ENCODE results near the gene ZNF107.

Gene ZNF107

DNA sequence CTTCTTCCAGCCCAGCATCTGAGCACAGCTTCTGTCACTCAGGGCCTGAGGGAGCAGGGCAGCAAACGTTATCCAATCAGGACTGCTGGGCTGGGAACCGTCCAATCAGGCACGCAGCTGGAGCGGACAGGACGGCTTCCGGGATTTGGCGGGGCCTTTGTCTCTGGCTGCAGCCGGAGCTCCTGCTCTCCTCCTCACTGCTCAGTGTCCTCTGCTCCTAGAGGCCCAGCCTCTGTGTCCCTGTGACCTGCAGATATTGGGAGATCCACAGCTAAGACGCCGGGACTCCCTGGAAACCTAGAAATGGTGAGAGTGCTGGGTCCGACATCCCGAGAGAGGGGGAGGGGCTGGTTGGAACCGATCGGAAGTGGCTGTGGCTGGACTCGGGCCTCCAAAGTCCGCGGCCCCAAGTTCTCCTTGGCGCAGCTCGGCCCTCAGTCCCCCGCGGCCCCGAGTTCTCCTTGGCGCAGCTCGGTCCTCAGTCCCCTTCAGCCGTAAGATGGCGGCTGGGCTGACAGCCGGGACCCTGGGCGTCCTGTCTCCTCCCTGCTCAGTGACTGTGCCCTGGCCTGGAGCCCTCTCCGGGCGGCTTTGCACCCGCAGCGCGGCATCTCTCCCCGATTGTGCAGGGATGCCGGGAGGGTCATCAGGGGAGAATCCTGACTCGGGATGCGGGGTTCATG lies at the start of gene ZNF107:
TSS of gene ZNF107 (plus strand) at position 154 of the 683 bp plus-strand sequence. CDS start at position 304, 150 bp downstream.
- H3K27ac ChIP-seq: peak within 1 kb of the TSS; percentile 87
- TF ChIP-seq, protein P1, sequence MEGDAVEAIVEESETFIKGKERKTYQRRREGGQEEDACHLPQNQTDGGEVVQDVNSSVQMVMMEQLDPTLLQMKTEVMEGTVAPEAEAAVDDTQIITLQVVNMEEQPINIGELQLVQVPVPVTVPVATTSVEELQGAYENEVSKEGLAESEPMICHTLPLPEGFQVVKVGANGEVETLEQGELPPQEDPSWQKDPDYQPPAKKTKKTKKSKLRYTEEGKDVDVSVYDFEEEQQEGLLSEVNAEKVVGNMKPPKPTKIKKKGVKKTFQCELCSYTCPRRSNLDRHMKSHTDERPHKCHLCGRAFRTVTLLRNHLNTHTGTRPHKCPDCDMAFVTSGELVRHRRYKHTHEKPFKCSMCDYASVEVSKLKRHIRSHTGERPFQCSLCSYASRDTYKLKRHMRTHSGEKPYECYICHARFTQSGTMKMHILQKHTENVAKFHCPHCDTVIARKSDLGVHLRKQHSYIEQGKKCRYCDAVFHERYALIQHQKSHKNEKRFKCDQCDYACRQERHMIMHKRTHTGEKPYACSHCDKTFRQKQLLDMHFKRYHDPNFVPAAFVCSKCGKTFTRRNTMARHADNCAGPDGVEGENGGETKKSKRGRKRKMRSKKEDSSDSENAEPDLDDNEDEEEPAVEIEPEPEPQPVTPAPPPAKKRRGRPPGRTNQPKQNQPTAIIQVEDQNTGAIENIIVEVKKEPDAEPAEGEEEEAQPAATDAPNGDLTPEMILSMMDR (conservative IDR thresholded peaks at IDR 0.05): no peak

GRCh38 chr7:64618785-64619456 lies 47.0 kb upstream of the ZNF107 start:
- H3K27ac ChIP-seq: no peak overlapping the region
- TF ChIP-seq, protein P1 (conservative IDR thresholded peaks at IDR 0.05): peak; percentile 73

DNA sequence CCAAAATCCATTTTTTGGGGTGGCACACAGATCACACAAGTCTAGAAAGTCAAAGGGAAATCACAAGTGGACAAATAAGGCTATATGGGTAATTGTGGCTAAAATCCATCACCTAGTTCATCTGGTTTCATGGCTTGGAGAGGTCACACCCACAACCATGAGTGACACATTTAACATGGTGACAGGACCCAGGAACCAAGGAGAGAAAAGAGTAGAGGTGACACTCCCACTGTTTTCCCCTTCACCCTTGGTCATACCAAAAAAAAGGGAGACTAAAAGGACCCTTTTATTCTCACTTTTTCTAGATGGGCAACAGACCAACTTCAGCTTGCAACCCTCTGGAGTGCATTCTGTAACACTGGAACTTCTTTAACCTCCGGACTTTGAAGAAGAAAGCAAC lies 46.2 kb upstream of the ZNF107 start:
- no peak overlapping the region for H3K27ac ChIP-seq
- TF ChIP-seq, protein P1 (conservative IDR thresholded peaks at IDR 0.05): no peak

- H3K27ac ChIP-seq: no peak overlapping the region
- TF ChIP-seq, protein P1 (conservative IDR thresholded peaks at IDR 0.05): 0 out of 2 replicates have a peak, but pooled peaks have one; percentile 13
These were observed 44.3 kb upstream of the ZNF107 start for GRCh38 chr7:64621656-64622055.

DNA sequence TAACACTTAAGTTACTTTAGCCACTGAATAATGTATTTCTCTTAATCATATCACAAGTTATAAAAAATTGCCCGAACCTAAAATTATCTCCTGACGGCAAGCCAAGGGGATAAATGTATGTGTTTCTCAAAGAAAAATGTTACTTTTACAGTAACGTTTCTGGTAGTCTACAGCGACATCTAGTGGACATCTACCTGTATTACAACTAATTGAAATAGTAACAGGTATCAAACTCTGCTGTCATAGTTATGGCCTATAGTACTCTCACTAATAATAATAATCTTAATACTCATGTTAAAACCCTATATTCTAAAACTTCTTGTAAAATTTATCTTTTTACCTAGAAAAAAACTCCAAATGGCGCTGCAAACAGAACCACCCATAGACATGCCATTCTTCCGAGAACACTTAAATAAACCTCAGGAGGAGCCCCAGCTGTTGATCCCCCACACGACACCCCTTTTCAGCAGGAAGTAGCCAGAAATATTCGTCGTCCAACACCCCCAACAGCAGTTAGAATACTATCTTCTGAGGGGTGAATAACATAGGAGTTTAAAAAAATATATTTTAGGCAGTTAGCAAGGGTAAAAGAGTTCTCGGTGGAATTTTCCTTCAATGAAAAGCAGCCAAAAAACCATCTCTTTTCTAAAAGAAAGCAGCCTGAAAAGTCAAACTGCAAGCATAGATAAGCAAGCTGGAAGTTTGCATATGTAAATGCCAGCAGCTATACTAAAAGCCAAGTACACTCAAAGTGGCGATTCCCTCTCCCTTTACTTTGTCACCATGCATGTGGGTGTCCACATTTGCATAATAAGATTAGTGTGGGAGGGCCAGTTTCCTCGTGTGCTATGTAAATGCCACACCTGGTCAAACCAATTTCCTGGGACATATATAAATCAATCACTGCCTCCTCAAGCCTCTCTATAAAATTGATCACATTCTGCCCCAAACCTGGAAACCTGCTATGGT lies 40.5 kb upstream of the ZNF107 start:
- no peak overlapping the region for H3K27ac ChIP-seq

DNA sequence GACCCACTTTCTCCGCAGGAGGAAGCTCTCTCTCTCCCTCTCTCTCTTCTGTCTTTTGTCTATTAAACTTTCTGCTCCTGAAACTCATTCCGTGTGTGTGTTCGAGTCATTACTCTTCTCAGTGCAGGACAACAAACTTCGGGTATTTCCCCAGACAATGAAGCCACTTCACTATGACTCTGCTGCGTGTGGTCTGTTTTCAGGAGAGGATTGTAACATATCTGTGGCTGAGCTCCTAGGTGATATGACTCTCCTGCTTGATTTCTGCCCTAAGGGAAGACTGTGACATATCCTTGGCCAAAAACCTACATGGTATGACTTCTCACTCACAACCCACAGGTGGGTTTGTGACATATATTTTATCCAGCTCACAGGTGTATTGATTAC lies 39.9 kb upstream of the ZNF107 start:
- no peak overlapping the region for H3K27ac ChIP-seq
- TF ChIP-seq, protein P1 (conservative IDR thresholded peaks at IDR 0.05): no peak

More for the DNA sequence above, 40.5 kb upstream of the ZNF107 start:
- TF ChIP-seq, protein P1 (conservative IDR thresholded peaks at IDR 0.05): peak; percentile 83

GRCh38 chr7:64626557-64626956 lies 39.4 kb upstream of the ZNF107 start:
- TF ChIP-seq, protein P1 (conservative IDR thresholded peaks at IDR 0.05): no peak
- H3K27ac ChIP-seq: no peak overlapping the region

Data from VCaP (cell line).